ENCODE data around the gene UCHL5. TPM values are rescaled to one million over a fixed set of nuclear protein-coding genes. Genes with fewer than 3 reads are reported as not detected.
A peak's percentile ranks its signal among the peaks of the same experiment; 100 is the strongest.

UCHL5 gene
- total RNA-seq, 1 donor from 2014 or later = 26.0 TPM

DNA sequence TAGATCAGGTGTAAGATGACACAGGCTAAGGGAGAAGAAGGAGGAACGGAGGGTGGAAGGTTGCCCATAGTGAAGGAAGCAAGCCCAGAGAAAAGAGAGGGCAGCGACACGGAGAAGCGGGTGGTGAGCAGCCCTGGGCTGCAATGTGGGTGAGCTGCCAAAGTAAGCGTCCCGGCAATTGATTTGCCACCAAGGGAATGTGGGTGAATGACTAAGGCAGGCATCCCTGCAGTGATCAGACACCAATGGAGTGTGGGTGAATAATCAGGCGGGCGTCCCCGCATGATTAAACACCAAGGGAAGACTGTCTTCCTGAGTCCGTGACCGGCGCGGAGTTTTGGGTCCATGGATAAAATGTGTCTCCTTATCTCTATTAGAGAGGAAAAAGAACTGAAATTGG lies 79.6 kb downstream of the UCHL5 start:
- Histone ChIP-seq H3K27me3 (ENCODE audit: low read depth) (no peaks in the 10 kb centered on the region), H3K36me3 (no peaks in the 10 kb centered on the region), H3K4me1 (no peaks in the 10 kb centered on the region), H3K27ac (no peak overlapping the region), H3K4me3 (no peak overlapping the region), H3K9me3 (no peaks in the 10 kb centered on the region)
- TF ChIP-seq, protein P1, sequence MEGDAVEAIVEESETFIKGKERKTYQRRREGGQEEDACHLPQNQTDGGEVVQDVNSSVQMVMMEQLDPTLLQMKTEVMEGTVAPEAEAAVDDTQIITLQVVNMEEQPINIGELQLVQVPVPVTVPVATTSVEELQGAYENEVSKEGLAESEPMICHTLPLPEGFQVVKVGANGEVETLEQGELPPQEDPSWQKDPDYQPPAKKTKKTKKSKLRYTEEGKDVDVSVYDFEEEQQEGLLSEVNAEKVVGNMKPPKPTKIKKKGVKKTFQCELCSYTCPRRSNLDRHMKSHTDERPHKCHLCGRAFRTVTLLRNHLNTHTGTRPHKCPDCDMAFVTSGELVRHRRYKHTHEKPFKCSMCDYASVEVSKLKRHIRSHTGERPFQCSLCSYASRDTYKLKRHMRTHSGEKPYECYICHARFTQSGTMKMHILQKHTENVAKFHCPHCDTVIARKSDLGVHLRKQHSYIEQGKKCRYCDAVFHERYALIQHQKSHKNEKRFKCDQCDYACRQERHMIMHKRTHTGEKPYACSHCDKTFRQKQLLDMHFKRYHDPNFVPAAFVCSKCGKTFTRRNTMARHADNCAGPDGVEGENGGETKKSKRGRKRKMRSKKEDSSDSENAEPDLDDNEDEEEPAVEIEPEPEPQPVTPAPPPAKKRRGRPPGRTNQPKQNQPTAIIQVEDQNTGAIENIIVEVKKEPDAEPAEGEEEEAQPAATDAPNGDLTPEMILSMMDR (IDR thresholded peaks at IDR 0.05) = no peak
- DNase-seq = no peak
- ATAC-seq = no peak
- intact Hi-C loops (cut with DNase I) = no loop called here

DNA sequence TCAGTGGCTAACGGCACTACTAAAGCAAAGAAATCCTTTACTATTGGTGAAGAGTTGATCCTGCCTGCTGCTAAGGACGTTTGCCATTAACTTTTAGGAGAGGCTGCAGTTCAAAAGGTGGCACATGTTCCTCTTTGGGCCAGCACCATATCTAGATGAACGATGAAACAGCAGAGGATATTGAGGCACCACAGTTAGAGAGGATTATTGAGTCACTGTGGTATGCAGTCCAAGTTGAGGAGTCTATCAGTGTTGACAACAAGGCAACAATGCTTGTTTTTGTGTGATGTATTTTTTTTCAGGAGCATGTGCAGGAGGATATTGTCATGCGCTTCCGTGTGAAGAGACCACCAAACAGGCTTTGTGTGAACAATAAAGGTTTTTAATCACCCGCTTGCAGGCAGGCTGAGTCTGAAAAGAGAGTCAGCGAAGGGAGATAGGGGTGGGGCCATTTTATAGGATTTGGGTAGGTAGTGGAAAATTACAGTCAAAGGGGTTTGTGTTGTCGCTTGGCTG lies 80.9 kb downstream of the UCHL5 start:
- no peak for DNase-seq
- Histone ChIP-seq H3K36me3 (no peaks in the 10 kb centered on the region), H3K4me3 (no peak overlapping the region), H3K27ac (no peak overlapping the region), H3K9me3 (no peaks in the 10 kb centered on the region), H3K27me3 (ENCODE audit: low read depth) (no peaks in the 10 kb centered on the region), H3K4me1 (no peaks in the 10 kb centered on the region)
- intact Hi-C loops (cut with DNase I) = no loop called here
- no peak for ATAC-seq
- TF ChIP-seq, protein P1 (IDR thresholded peaks at IDR 0.05) = no peak

DNA sequence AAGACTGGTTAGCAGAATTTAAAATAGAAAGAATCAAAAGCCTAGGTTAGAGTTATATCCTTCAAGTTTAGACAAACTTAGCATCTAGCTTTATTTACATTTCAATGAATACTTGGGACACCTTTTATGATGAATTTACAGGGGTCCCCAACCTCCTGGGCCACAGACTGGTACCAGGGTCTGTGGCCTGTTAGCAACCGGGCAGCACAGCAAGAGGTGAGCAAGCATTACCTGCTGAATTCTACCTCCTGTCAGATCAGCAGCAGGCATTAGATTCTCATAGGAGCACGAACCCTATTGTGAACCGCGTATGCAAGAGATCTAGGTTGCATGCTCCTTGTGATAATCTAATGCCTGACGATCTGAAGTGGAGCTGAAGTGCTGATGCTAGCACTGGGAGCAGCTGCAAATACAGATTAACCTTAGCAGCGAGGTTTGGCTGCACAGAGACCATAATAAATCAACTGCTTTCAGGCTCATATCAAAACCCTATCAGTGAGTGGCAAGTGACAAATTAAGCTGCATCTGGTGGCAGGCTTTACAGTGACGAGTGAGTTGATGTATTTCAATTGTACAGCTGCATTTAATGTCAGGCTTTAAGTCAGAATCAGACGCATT lies 82.0 kb downstream of the UCHL5 start:
- TF ChIP-seq, protein P1 (IDR thresholded peaks at IDR 0.05) = no peak
- Histone ChIP-seq H3K36me3 (no peaks in the 10 kb centered on the region), H3K4me3 (no peak overlapping the region), H3K27ac (no peak overlapping the region), H3K9me3 (no peaks in the 10 kb centered on the region), H3K27me3 (ENCODE audit: low read depth) (no peaks in the 10 kb centered on the region), H3K4me1 (no peaks in the 10 kb centered on the region)
- intact Hi-C loops (cut with DNase I) = no loop called here
- no peak for ATAC-seq
- no peak for DNase-seq

DNA sequence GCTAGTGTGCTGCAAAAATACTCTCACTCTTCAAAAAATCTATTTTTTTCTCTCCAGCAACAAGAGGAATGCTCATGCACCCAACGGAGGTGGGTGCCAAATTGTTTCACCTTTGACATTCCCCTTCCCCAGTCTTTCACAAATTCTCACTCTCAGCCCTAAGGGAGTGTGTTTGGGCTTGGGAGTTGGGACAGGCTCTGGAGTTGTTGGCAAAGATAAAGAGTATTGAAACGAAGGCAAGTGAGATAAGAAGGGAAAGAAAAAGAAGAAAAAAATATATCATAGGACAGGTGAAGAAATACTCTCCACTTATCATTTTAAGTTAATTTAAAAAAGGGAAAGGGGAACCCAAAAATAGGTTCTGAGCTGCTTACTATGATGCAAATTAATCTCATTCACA lies 82.6 kb downstream of the UCHL5 start:
- no peaks in the 10 kb centered on the region for H3K9me3 ChIP-seq
- intact Hi-C loops (cut with DNase I) = no loop called here
- no peaks in the 10 kb centered on the region for H3K27me3 ChIP-seq (ENCODE audit: low read depth)
- H3K27ac ChIP-seq = no peak overlapping the region
- TF ChIP-seq, protein P1 (IDR thresholded peaks at IDR 0.05) = no peak
- DNase-seq (no peak), ATAC-seq (no peak)
- H3K4me3 ChIP-seq = no peak overlapping the region
- no peaks in the 10 kb centered on the region for H3K4me1 ChIP-seq
- H3K36me3 ChIP-seq = no peaks in the 10 kb centered on the region

DNA sequence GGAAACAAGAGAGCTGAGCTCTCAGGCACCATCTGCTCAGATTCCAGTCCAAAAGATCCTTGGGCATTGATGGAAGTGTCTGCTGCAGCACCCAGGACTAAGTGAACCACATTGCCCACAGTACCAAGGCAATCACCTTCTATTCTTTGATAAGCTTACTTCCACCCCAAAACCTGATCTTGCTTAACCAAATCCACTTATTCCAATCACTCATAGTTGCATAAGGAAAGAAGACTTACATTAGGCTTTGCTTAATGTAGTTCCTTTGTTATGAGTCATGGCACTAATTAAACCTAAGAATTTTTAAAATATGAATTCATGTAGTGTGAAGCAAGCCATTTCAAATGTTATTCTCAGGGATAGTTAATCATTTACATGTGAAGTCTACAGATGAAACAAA lies 84.5 kb downstream of the UCHL5 start:
- no peaks in the 10 kb centered on the region for H3K4me1 ChIP-seq
- H3K4me3 ChIP-seq = no peak overlapping the region
- H3K27ac ChIP-seq = no peak overlapping the region
- DNase-seq = no peak
- no peaks in the 10 kb centered on the region for H3K9me3 ChIP-seq
- peak; percentile 30 to 64 for ATAC-seq
- no peaks in the 10 kb centered on the region for H3K36me3 ChIP-seq
- intact Hi-C loops (cut with DNase I) = no loop called here
- TF ChIP-seq, protein P1 (IDR thresholded peaks at IDR 0.05) = no peak
- H3K27me3 ChIP-seq (ENCODE audit: low read depth) = no peaks in the 10 kb centered on the region

Measured in lower lobe of right lung (tissue), 2 donors.